HUES64 (cell line): ENCODE data around the gene POMGNT1.

Source experiments
- H3K27ac ChIP-seq: 2 replicates; pipeline ENCODE4 v1.7.0; 2013; ENCODE audit warnings: low read depth, low read length, inconsistent platforms
- H3K27me3 ChIP-seq: 2 replicates; pipeline ENCODE4 v1.6.1; 2013; ENCODE audit warnings: mild to moderate bottlenecking, low read length; ENCODE audit not compliant: insufficient read depth
- H3K36me3 ChIP-seq: 2 replicates; pipeline ENCODE4 v1.6.1; 2013; ENCODE audit warnings: mild to moderate bottlenecking, low read length; ENCODE audit not compliant: insufficient read depth
- H3K4me1 ChIP-seq: 2 replicates; pipeline ENCODE4 v1.6.1; 2013; ENCODE audit warnings: mild to moderate bottlenecking, low read length, moderate library complexity; ENCODE audit not compliant: insufficient read depth
- H3K4me3 ChIP-seq: 2 replicates; pipeline ENCODE4 v1.5.1; 2013; ENCODE audit warnings: mild to moderate bottlenecking, low read length, moderate library complexity
- H3K9ac ChIP-seq: 2 replicates; pipeline ENCODE4 v1.6.1; 2013; ENCODE audit warnings: mild to moderate bottlenecking, low read depth, low read length
- H3K9me3 ChIP-seq: 2 replicates; pipeline ENCODE4 v1.6.1; 2013; ENCODE audit warnings: low read depth, low read length; ENCODE audit not compliant: insufficient read depth
- WGBS: fragments of 150-250, 120-280 bp; methylation state at CpG from one replicate; pipeline ENCODE4 v1.1.7; 2013; ENCODE audit warnings: missing lambda C conversion rate; 5-methylcytosine and 5-hydroxymethylcytosine counted together

The POMGNT1 gene

DNA sequence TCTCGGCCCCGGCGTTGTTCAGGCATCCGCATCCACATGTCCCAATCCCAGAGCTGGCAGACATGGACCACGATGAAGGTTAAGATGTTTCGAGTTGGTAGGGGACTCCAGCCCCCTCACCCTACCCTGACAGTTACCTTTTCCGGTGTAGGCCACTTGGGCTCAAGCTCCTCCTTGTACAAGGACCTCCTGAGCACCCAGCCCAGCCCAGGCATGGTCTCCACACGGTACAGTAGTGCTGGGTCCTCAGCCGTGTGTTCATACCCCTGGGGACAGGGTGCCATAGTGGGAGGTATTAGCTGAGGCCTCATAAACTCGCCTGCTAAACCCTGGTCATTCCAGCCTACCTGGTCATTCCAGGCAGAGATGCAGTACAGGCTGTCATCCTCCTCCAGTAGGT, 6.1 kb downstream of the POMGNT1 start:
- H3K27me3 ChIP-seq = no peaks in the 10 kb centered on the region
- WGBS = 95% methylated on average over 10 of the region's 10 CpGs
- no peak overlapping the region for H3K27ac ChIP-seq
- H3K9me3 ChIP-seq = no peaks in the 10 kb centered on the region
- no peak overlapping the region for H3K4me3 ChIP-seq
- peaks cover 66% of the 10 kb centered on the region for H3K36me3 ChIP-seq
- H3K4me1 ChIP-seq = no peaks in the 10 kb centered on the region
- H3K9ac ChIP-seq = no peak overlapping the region

DNA sequence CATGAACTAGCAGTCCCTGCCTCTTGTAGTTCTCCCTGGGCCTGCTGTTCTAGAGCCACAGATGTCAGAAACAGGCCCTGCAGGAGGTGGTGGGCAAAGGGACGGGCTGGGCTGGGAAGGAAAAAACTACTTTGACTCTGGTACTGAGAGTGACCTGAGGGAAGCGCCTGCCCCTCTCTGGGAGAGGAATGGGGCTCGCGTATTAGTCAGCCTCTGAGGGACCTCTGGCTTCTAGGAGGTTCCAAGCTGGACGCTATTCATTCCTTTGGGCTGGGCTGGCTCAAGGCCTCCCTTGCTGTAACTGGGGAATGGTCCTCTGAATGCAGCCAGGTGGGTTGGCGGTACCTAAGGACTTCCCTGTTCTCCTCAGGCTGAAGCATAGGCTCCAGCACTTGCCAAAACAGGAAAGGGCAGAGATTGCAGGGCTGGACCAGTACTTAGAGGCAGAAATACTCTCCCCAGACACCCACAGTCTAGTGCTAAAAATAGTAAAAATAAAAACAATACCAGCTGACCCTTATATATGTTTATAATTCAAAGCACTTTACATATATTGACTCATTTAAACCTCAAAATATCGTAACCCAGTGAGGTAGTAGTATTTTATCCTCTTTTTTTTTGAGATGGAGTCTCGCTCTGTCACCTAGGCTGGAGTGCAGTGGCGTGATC, 7.1 kb downstream of the POMGNT1 start:
- no peaks in the 10 kb centered on the region for H3K27me3 ChIP-seq
- no peaks in the 10 kb centered on the region for H3K9me3 ChIP-seq

DNA sequence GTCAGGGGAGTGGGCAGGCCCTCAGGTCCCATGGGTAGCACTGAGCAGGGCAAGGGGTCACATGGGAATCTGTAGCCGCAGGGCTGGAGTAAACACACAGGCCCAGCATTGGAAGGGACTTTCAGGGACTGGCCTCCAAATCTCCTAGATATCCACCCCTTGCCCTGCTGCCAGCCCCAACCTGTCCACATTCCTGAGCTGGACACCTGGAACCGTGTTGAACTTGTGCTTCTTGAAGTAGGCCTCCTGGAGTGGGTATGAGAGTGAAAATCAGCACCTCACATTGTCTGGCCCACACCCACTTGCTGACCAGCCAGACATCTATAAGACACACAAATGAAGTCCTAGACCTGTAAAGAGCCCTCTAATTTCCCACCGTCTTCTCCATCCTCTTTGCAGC, 7.7 kb downstream of the POMGNT1 start:
- no peak overlapping the region for H3K27ac ChIP-seq
- H3K9ac ChIP-seq = no peak overlapping the region
- no peaks in the 10 kb centered on the region for H3K9me3 ChIP-seq
- peaks cover 60% of the 10 kb centered on the region for H3K36me3 ChIP-seq
- H3K4me3 ChIP-seq = no peak overlapping the region
- no peaks in the 10 kb centered on the region for H3K4me1 ChIP-seq
- WGBS = 97% methylated on average over 3 of the region's 3 CpGs
- H3K27me3 ChIP-seq = no peaks in the 10 kb centered on the region

More for the DNA sequence above, 7.1 kb downstream of the POMGNT1 start:
- Histone ChIP-seq H3K9ac (no peak overlapping the region), H3K36me3 (peaks cover 66% of the 10 kb centered on the region), H3K4me3 (no peak overlapping the region), H3K27ac (no peak overlapping the region), H3K4me1 (no peaks in the 10 kb centered on the region)
- 93% methylated on average over 8 of the region's 9 CpGs for WGBS

DNA sequence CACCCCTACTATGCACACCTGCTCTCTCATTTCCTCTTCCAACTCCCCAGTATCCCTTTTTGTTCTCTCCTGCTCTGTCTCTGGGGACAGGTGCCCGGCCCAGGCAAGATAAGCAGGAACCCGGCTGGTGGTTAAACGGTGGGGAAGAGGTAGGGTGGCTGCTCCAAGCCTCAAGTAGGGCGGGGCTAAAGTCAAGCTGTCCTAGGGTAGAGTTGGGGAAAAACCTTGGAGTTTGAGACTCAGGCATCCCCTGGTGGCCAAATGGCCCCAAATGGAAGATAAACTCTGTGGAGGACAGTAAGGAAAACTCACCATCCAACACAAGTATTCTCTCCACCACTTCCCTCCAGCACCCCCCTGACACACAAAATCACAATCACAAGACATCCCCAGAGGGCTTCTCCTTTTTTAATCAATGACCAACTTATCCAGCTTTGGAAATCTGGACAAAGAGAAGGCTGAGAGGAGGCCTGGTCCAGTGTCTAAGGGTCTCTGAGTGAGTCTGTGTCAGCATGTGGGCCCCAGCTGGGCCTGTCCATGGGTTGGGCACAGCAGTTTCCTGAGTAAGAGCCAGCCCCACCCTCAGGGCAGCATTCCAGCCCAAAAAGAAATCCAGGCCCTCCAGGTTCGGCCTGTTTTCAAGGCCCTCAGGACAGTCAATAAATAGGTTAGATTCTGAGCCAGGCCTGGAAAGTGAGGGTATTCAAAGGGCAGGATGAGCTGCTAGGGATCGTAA, 9.8 kb downstream of the POMGNT1 start:
- H3K27ac ChIP-seq = no peak overlapping the region
- H3K4me3 ChIP-seq = no peak overlapping the region
- H3K9ac ChIP-seq = no peak overlapping the region
- no peaks in the 10 kb centered on the region for H3K9me3 ChIP-seq
- H3K36me3 ChIP-seq = peaks cover 49% of the 10 kb centered on the region
- no peaks in the 10 kb centered on the region for H3K27me3 ChIP-seq
- 83% methylated on average over 5 of the region's 6 CpGs for WGBS
- H3K4me1 ChIP-seq = peaks cover 3% of the 10 kb centered on the region; the same call in 1 of the 2 replicates

DNA sequence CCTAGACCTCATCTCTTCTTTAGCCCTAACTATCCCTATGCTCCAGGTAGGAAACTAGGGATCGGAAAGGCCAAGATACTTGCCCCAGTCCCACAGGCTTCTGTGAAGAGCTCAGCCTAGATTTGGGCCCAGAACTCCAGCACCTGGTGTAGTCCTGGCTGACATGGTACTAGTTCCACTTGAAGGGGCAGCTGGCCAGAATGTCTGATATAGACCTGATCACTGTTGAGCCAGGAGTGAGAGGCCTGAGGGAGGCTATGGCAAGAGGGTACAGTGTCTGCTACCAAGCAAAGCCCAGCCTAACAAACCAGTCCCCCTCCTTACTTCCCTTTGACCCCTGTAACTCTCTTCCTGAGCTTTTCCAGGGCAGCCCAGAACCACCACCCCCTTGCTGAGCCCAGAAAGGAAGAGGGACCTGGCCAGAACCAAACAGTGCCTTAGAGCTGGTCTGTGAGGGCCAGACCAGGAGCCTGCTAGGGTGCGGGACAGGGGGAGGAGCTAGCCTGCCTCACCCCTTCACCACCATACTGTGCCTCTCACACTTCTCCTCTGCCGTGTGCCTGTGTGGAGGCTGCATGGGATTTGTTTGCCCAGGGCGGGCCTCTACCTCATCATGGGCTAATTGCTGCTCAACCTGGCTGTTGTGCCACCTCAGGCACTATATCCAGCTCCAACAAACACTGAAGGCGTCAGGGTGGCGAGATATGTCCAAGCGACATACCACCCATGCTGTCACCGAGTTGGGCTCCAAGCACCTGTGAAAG, 10.9 kb downstream of the POMGNT1 start:
- H3K27ac ChIP-seq = no peak overlapping the region
- WGBS = 94% methylated on average over 8 of the region's 8 CpGs
- no peaks in the 10 kb centered on the region for H3K27me3 ChIP-seq
- H3K36me3 ChIP-seq = peaks cover 38% of the 10 kb centered on the region
- H3K4me3 ChIP-seq = no peak overlapping the region
- H3K9me3 ChIP-seq = no peaks in the 10 kb centered on the region
- H3K9ac ChIP-seq = no peak overlapping the region
- peaks cover 8% of the 10 kb centered on the region; the same call in 1 of the 2 replicates for H3K4me1 ChIP-seq

DNA sequence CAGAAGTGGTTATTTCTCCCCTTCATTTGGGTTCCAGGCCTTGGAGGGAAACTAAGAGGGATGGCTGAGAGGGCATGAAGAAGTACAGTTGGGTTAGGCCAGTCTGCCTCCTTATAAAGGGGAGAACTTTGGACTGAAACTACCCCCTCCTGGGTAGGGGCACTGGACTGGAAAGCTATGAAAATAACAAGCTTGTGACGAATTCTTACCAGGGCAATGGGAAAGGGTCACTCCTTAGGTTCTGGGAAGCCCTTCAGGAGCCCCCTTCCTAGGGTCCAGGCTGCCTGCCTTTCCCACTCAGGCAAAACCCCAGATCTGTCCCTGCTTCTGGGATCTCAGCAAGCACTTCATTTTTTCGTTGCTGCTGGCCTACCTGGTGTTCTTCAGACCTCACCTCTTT, 12.2 kb downstream of the POMGNT1 start:
- Histone ChIP-seq H3K27ac (no peak overlapping the region), H3K9me3 (no peaks in the 10 kb centered on the region), H3K4me3 (no peak overlapping the region), H3K9ac (no peak overlapping the region), H3K27me3 (no peaks in the 10 kb centered on the region; the same call in 1 of the 2 replicates), H3K4me1 (peaks cover 8% of the 10 kb centered on the region; the same call in 1 of the 2 replicates), H3K36me3 (peaks cover 29% of the 10 kb centered on the region)
- 89% methylated on average over 2 of the region's 2 CpGs for WGBS

DNA sequence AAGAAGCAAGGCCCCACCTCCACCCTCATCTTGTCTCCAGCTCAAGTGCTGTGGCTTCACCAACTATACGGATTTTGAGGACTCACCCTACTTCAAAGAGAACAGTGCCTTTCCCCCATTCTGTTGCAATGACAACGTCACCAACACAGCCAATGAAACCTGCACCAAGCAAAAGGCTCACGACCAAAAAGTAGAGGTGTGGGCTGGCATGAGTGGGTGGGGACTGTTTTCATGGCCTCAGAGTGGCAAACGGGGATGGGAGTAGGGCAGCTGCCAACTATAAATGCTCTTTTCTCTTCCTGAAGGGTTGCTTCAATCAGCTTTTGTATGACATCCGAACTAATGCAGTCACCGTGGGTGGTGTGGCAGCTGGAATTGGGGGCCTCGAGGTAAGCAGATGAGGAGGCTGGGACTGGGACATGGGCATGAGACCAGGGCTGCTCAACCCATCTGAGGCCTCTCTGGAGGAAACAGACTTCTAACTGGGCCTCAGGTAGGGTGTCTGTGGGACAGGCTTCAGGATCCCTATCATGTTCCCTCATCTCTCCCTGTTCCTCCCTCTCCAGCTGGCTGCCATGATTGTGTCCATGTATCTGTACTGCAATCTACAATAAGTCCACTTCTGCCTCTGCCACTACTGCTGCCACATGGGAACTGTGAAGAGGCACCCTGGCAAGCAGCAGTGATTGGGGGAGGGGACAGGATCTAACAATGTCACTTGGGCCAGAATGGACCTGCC, 13.1 kb downstream of the POMGNT1 start:
- H3K4me3 ChIP-seq = no peak overlapping the region
- H3K9ac ChIP-seq = no peak overlapping the region
- H3K36me3 ChIP-seq = peaks cover 20% of the 10 kb centered on the region
- H3K27me3 ChIP-seq = no peaks in the 10 kb centered on the region; the same call in 1 of the 2 replicates
- 87% methylated on average over 7 of the region's 7 CpGs for WGBS
- no peaks in the 10 kb centered on the region for H3K9me3 ChIP-seq
- peaks cover 8% of the 10 kb centered on the region; the same call in 1 of the 2 replicates for H3K4me1 ChIP-seq
- H3K27ac ChIP-seq = no peak overlapping the region

DNA sequence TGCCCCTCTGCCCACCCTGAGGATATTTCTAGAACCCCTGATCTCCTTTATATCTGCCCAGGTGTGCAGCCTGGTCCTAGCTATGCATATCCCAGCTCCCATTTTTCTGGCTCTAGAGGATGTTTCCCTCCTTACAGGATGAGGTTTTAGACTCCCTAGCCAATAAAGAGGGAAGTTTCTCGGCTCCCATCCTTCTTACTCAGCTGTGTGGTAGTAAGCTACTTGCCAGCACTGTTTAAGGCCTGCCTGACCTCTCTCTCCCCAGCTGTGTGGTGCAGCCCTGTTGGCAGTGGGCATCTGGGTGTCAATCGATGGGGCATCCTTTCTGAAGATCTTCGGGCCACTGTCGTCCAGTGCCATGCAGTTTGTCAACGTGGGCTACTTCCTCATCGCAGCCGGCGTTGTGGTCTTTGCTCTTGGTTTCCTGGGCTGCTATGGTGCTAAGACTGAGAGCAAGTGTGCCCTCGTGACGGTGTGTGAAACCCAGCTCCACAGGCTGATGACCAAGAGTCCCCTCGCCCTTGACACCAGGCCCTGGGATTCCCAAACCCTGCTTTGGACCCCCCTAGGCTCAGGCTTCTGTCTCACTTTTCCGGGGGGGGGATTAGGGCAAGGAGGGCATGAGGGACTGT, 14.2 kb downstream of the POMGNT1 start:
- Histone ChIP-seq H3K9ac (no peak overlapping the region), H3K4me3 (no peak overlapping the region), H3K27me3 (no peaks in the 10 kb centered on the region; the same call in 1 of the 2 replicates), H3K27ac (no peak overlapping the region), H3K36me3 (peaks cover 11% of the 10 kb centered on the region), H3K9me3 (no peaks in the 10 kb centered on the region), H3K4me1 (peaks cover 8% of the 10 kb centered on the region; the same call in 1 of the 2 replicates)
- 94% methylated on average over 11 of the region's 12 CpGs for WGBS

DNA sequence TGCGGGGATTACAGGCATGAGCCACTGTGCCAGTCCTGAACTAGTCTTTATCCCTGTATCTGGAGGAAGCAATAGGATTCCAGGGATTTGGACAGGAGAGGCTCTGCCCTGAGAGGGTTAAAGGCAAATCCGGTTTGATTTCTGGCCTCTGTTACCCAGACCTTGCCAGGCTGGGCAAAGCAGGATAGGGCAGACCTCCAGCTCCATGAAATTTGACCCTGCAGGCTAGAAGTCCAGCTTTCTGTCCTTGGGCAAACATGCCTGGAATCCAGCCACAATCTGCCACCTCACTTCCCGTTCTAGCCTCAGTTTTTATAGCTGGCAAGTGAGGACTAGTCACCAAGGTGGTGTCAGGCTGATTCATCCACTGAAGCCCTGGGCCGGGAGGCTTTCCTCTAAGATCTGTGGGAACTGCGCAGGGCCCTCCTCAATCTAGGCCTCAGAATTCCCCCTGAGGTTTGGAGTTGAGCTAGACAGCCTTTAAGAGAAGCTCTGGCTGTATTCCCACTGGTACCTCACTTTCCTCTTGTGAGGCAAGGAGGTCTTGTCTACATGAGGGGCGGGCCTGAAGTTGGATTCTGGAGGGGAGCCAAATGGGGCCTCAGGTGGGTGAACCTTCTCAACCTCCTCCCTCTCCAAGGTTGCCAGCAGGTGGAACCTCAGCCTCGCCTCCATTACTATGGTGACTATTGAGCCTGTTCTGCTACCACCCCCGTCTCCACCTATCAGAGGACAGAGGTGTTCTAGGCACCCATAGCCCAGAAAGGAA, 15.0 kb downstream of the POMGNT1 start:
- Histone ChIP-seq H3K27me3 (no peaks in the 10 kb centered on the region; the same call in 1 of the 2 replicates), H3K27ac (no peak overlapping the region), H3K9me3 (no peaks in the 10 kb centered on the region), H3K9ac (no peak overlapping the region), H3K4me1 (peaks cover 8% of the 10 kb centered on the region; the same call in 1 of the 2 replicates), H3K36me3 (peaks cover 8% of the 10 kb centered on the region), H3K4me3 (no peak overlapping the region)
- 84% methylated on average over 8 of the region's 8 CpGs for WGBS
